SK-N-SH (cell line): ENCODE results near the gene BMAL1. TPM values are rescaled to one million over a fixed set of nuclear protein-coding genes. Genes with fewer than 3 reads are reported as not detected.
A peak's percentile ranks its signal among the peaks of the same experiment; 100 is the strongest.

Source experiments
- CTCF ChIA-PET: fragments of 300-600, 350-600 bp; formaldehyde crosslinking; extraction: SDS; loops from one replicate; lab custom pipeline; 2021; lab: Yijun Ruan, JAX
- POLR2A ChIA-PET: fragments of 350-600 bp; sonication (Branson Sonifier 250); formaldehyde crosslinking; extraction: SDS; loops from one replicate; lab custom pipeline; 2020; ENCODE audit warnings: antibody characterized with exemption, inconsistent platforms; lab: Yijun Ruan, JAX
- DNase-seq: peaks from one replicate; pipeline ENCODE4 v3.0.0; 2012
- H2AFZ ChIP-seq: fragments of 200-600 bp; sonication (generic); 2 replicates; pipeline ENCODE4 v1.8.1; 2016; ENCODE audit warnings: antibody characterized with exemption, mild to moderate bottlenecking, low read depth
- H3F3A ChIP-seq: fragments of 200-600 bp; sonication (generic); replicated peaks from 2 replicates; pipeline ENCODE3; 2016; ENCODE audit warnings: antibody characterized with exemption, mild to moderate bottlenecking; ENCODE audit not compliant: insufficient read depth
- H3K27ac ChIP-seq, 2 experiments: fragments of 200-500 bp in 1 of 2; fragments of 200-600 bp in 1 of 2; sonication (Bioruptor generic) in 1 of 2; sonication (generic), shearing (Covaris generic) in 1 of 2; 2 replicates each; pipeline versions ENCODE4 v1.5.1 to v1.6.1; 2014 to 2016; ENCODE audit warnings: low read depth in 2 of 2, inconsistent platforms in 1 of 2, low read length in 1 of 2, mild to moderate bottlenecking in 1 of 2, mixed read lengths in 1 of 2
- H3K27me3 ChIP-seq: fragments of 200-600 bp; sonication (generic), shearing (Covaris generic); 2 replicates; pipeline ENCODE4 v1.6.1; 2016; ENCODE audit warnings: mixed run types; ENCODE audit not compliant: insufficient read depth
- H3K36me3 ChIP-seq, 2 experiments: fragments of 200-500 bp in 1 of 2; fragments of 200-600 bp in 1 of 2; sonication (Bioruptor generic) in 1 of 2; sonication (generic) in 1 of 2; replicated peaks in 1 of 2; 2 replicates each; pipeline versions ENCODE3 to v1.5.1; 2014 to 2016; ENCODE audit warnings: low read length in 1 of 2, mild to moderate bottlenecking in 1 of 2; ENCODE audit not compliant: insufficient read depth in 2 of 2, control insufficient read depth in 1 of 2
- H3K4me1 ChIP-seq, 2 experiments: fragments of 200-500 bp in 1 of 2; fragments of 200-600 bp in 1 of 2; sonication (Bioruptor generic) in 1 of 2; sonication (generic), shearing (Covaris generic) in 1 of 2; 2 replicates each; pipeline versions ENCODE4 v1.5.1 to v1.6.1; 2014 to 2016; ENCODE audit warnings: low read depth in 1 of 2, low read length in 1 of 2, mixed run types in 1 of 2; ENCODE audit not compliant: insufficient read depth in 2 of 2, control insufficient read depth in 1 of 2
- H3K4me2 ChIP-seq: fragments of 200-600 bp; sonication (generic), shearing (Covaris generic); 2 replicates; pipeline ENCODE4 v1.6.1; 2017; ENCODE audit warnings: mixed run types
- H3K4me3 ChIP-seq, 2 experiments: fragments of 200-500 bp in 1 of 2; fragments of 200-600 bp in 1 of 2; sonication (Bioruptor generic) in 1 of 2; sonication (generic), shearing (Covaris generic) in 1 of 2; 2 replicates each; pipeline versions ENCODE4 v1.5.1 to v1.8.1; 2014 to 2016; ENCODE audit warnings: low read depth in 2 of 2, inconsistent platforms in 1 of 2, low read length in 1 of 2, mild to moderate bottlenecking in 1 of 2, mixed read lengths in 1 of 2, moderate library complexity in 1 of 2
- H3K79me2 ChIP-seq: fragments of 200-600 bp; sonication (generic); 2 replicates; pipeline ENCODE4 v1.8.1; 2017; ENCODE audit warnings: mild to moderate bottlenecking; ENCODE audit not compliant: insufficient read depth
- H3K9ac ChIP-seq: fragments of 200-600 bp; sonication (generic); 2 replicates; pipeline ENCODE4 v1.6.1; 2017; ENCODE audit warnings: mixed run types
- H3K9me2 ChIP-seq: fragments of 200-600 bp; sonication (generic); 2 replicates; pipeline ENCODE4 v1.6.1; 2017; ENCODE audit warnings: mixed run types
- H3K9me3 ChIP-seq: fragments of 200-600 bp; sonication (generic); 2 replicates; pipeline ENCODE4 v1.6.1; 2017; ENCODE audit warnings: mixed run types, mild to moderate bottlenecking, moderate library complexity
- H4K20me1 ChIP-seq: fragments of 200-600 bp; sonication (generic); 2 replicates; pipeline ENCODE4 v1.6.1; 2017; ENCODE audit warnings: mild to moderate bottlenecking, mixed run types; ENCODE audit not compliant: insufficient read depth
- CHD2 ChIP-seq: fragments of 150-350 bp; IDR thresholded peaks from 2 replicates; pipeline ENCODE4 v1.6.1; 2018; ENCODE audit warnings: low read length; ENCODE audit not compliant: partially characterized antibody
- EP300 ChIP-seq, 2 experiments: IDR thresholded peaks; 2 replicates each; pipeline versions ENCODE4 v1.4.0 to v1.6.1; 2012; ENCODE audit warnings: borderline replicate concordance in 1 of 2, low read depth in 1 of 2, low read length in 1 of 2
- FOSL2 ChIP-seq: IDR thresholded peaks from 2 replicates; pipeline ENCODE4 v1.4.0; 2012; ENCODE audit warnings: low read depth, mild to moderate bottlenecking, moderate library complexity, borderline replicate concordance
- FOXJ3 ChIP-seq: sonication (generic); formaldehyde crosslinking; IDR thresholded peaks from 2 replicates; pipeline ENCODE4 v1.5.1; 2020; ENCODE audit warnings: mild to moderate bottlenecking, missing genetic modification reagents
- GABPA ChIP-seq: IDR thresholded peaks from 2 replicates; pipeline ENCODE4 v1.4.0; 2012; ENCODE audit warnings: low read depth, mild to moderate bottlenecking
- JUND ChIP-seq: IDR thresholded peaks from 2 replicates; pipeline ENCODE4 v1.4.0; 2012
- NFIC ChIP-seq: IDR thresholded peaks from 2 replicates; pipeline ENCODE4 v1.4.0; 2012; ENCODE audit warnings: borderline replicate concordance
- POLR2AphosphoS5 ChIP-seq: IDR thresholded peaks from 2 replicates; pipeline ENCODE4 v1.6.1; 2012; ENCODE audit warnings: low read depth, low read length
- RCOR1 ChIP-seq: fragments of 150-350 bp; IDR thresholded peaks from 2 replicates; pipeline ENCODE4 v1.6.1; 2017; ENCODE audit warnings: antibody characterized with exemption, low read length
- RFX5 ChIP-seq: IDR thresholded peaks from 2 replicates; pipeline ENCODE4 v1.6.1; 2012; ENCODE audit warnings: mild to moderate bottlenecking, improper control_type of control experiment, low read length
- RXRA ChIP-seq: IDR thresholded peaks from 2 replicates; pipeline ENCODE4 v1.4.0; 2012; ENCODE audit warnings: low read depth, mild to moderate bottlenecking, borderline replicate concordance
- SMC3 ChIP-seq: IDR thresholded peaks from 2 replicates; pipeline ENCODE4 v1.6.1; 2012; ENCODE audit warnings: low read depth, low read length, improper control_type of control experiment
- TCF12 ChIP-seq: IDR thresholded peaks from 2 replicates; pipeline ENCODE4 v1.4.0; 2012
- TEAD4 ChIP-seq: IDR thresholded peaks from 2 replicates; pipeline ENCODE4 v1.4.0; 2012; ENCODE audit warnings: mild to moderate bottlenecking, borderline replicate concordance; ENCODE audit not compliant: insufficient read depth
- YY1 ChIP-seq: IDR thresholded peaks from 2 replicates; pipeline ENCODE4 v1.4.0; 2012; ENCODE audit warnings: low read depth, mild to moderate bottlenecking
- WGBS: methylation state at CpG from one replicate; pipeline ENCODE4 v1.1.6; 2017; ENCODE audit warnings: low lambda C conversion rate; 5-methylcytosine and 5-hydroxymethylcytosine counted together
- polyA plus RNA-seq, 3 experiments: library from polyadenylated mRNA; depleted of rRNA; stranded (reverse); fragments of >200 nt; gene quantifications; 2 replicates each; pipeline ENCODE4 v1.2.3, GENCODE V29; 2012
- TF ChIP-seq, protein P1 (sequence below): fragments of 150-350 bp; IDR thresholded peaks from 2 replicates; pipeline ENCODE4 v1.6.1; 2016; ENCODE audit warnings: mild to moderate bottlenecking, low read depth, low read length
- TF ChIP-seq, protein P2 (sequence below): IDR thresholded peaks from 2 replicates; pipeline ENCODE4; 2012
- TF ChIP-seq, protein P3 (sequence below): fragments of 150-350 bp; IDR thresholded peaks from 2 replicates; pipeline ENCODE4 v1.6.1; 2017; ENCODE audit warnings: antibody characterized with exemption, low read length, low read depth, borderline replicate concordance
- TF ChIP-seq, protein P4 (sequence below): IDR thresholded peaks from 2 replicates; pipeline ENCODE4 v1.4.0; 2012; ENCODE audit warnings: low read depth, borderline replicate concordance

The BMAL1 gene
- polyA plus RNA-seq, 1 of the 3 experiments (the other 2 are of a cell fraction), result 6.5 TPM

DNA sequence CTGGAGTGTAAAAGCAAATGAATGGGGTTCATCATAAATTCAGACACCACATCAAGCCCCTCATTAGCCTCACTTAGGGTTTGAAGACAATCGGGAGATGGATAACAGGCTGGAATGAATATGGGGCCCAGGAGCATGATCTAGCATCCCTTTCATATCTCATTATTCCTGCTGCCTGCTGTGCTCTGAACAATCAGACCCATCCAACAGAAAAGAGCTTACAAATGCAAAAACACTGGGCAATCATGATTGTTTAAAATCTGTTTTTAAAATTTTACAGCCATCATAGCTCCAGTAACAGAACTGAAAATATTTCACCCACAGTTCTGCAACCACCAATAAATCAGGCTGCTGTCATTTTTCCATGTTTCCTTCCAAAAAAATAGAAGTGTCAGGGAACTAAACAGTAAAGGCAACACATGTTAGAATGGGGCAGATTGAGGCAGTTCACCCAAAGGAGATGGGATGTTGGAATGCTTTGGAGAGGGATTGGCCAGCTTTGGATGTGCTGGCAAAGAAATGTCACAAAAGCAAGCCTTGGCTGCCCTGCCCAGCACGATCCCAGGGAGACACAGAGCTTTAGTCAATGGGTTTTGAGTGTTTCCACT is 47.8 kb upstream of the BMAL1 start:
- TF ChIP-seq FOSL2 (no peak), JUND (no peak), CHD2 (no peak), TEAD4 (no peak), EP300 (IDR thresholded peaks at IDR 0.05; ENCODE audit: borderline replicate concordance in 1 of 2, low read depth in 1 of 2, low read length in 1 of 2) (no peak)
- TF ChIP-seq, protein P1, sequence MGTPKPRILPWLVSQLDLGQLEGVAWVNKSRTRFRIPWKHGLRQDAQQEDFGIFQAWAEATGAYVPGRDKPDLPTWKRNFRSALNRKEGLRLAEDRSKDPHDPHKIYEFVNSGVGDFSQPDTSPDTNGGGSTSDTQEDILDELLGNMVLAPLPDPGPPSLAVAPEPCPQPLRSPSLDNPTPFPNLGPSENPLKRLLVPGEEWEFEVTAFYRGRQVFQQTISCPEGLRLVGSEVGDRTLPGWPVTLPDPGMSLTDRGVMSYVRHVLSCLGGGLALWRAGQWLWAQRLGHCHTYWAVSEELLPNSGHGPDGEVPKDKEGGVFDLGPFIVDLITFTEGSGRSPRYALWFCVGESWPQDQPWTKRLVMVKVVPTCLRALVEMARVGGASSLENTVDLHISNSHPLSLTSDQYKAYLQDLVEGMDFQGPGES, result no peak
- TF ChIP-seq, protein P2, sequence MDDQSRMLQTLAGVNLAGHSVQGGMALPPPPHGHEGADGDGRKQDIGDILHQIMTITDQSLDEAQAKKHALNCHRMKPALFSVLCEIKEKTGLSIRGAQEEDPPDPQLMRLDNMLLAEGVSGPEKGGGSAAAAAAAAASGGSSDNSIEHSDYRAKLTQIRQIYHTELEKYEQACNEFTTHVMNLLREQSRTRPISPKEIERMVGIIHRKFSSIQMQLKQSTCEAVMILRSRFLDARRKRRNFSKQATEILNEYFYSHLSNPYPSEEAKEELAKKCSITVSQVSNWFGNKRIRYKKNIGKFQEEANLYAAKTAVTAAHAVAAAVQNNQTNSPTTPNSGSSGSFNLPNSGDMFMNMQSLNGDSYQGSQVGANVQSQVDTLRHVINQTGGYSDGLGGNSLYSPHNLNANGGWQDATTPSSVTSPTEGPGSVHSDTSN, result peak; percentile 36; the same call in 1 of the 2 replicates
- H3K9ac ChIP-seq, result no peak overlapping the region
- H4K20me1 ChIP-seq, result no peaks in the 10 kb centered on the region
- CTCF ChIA-PET, result interaction anchor here (0.9 to 4.5 kb wide), 3 partner anchors 9 to 50 kb away, joined by 3 to 19 read pairs (median 19); no protein-coding TSS in a partner anchor
- H3K9me2 ChIP-seq, result no peaks in the 10 kb centered on the region
- H3K36me3 ChIP-seq, result no peaks in the 10 kb centered on the region
- no peak for DNase-seq
- H3K4me3 ChIP-seq, result no peak overlapping the region
- peaks cover 0 to 3% of the 10 kb centered on the region in 2 experiments; a peak in 1 of 4 replicates for H3K4me1 ChIP-seq
- H3K79me2 ChIP-seq, result no peaks in the 10 kb centered on the region
- POLR2A ChIA-PET, result no interaction called here
- H3K4me2 ChIP-seq, result no peak overlapping the region
- no peaks in the 10 kb centered on the region for H3K27me3 ChIP-seq
- H3K9me3 ChIP-seq, result no peaks in the 10 kb centered on the region
- H3K27ac ChIP-seq, result no peak overlapping the region; a peak in 1 of 4 replicates
- 94% methylated on average over 2 of the region's 2 CpGs for WGBS
- 0 out of 2 replicates have a peak overlapping the region, but pooled peaks have one; percentile 59 for H2AFZ ChIP-seq
- H3F3A ChIP-seq, result peaks cover 15% of the 10 kb centered on the region

DNA sequence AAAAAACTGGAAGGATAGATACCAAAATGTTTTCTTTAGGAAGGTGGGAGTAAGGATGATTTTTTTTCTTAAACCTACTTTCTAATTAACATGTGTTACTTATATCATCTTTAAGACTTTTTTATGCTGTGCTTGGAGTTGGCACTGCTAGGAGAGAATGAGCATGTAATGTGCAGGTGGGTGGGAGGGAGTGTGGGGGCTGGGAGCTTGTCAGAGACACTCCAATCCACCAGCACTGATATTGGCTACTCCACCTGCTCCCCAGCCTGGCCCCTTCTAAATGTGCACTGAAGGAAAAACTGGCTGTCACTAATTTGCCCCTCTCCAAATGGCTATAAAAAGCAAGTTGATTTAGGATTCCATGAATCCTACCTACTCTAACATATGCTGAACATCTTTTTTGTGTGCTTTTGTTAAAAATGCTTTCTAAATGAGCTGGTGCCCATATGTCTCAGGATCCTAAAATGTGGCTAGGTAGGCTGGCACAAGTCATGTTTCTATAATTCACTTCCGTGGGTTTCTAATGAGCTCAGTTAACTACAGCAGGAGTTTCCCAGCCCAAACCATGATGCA is 44.3 kb upstream of the BMAL1 start:
- no peaks in the 10 kb centered on the region for H3K9me3 ChIP-seq
- WGBS, result 69% methylated on average over 1 of the region's 1 CpG
- H3F3A ChIP-seq, result peaks cover 19% of the 10 kb centered on the region
- no peak for DNase-seq
- TF ChIP-seq FOXJ3 (no peak), RFX5 (no peak), YY1 (no peak), NFIC (no peak), GABPA (no peak), RXRA (no peak), RCOR1 (no peak), POLR2AphosphoS5 (no peak), SMC3 (no peak), TCF12 (no peak)
- TF ChIP-seq, protein P3, sequence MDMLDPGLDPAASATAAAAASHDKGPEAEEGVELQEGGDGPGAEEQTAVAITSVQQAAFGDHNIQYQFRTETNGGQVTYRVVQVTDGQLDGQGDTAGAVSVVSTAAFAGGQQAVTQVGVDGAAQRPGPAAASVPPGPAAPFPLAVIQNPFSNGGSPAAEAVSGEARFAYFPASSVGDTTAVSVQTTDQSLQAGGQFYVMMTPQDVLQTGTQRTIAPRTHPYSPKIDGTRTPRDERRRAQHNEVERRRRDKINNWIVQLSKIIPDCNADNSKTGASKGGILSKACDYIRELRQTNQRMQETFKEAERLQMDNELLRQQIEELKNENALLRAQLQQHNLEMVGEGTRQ, result no peak
- TF ChIP-seq, protein P4, sequence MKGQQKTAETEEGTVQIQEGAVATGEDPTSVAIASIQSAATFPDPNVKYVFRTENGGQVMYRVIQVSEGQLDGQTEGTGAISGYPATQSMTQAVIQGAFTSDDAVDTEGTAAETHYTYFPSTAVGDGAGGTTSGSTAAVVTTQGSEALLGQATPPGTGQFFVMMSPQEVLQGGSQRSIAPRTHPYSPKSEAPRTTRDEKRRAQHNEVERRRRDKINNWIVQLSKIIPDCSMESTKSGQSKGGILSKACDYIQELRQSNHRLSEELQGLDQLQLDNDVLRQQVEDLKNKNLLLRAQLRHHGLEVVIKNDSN, result no peak
- H3K4me3 ChIP-seq, result no peak overlapping the region
- H3K4me2 ChIP-seq, result no peak overlapping the region
- no peaks in the 10 kb centered on the region for H3K79me2 ChIP-seq
- no peaks in the 10 kb centered on the region for H3K27me3 ChIP-seq
- no peak overlapping the region for H3K27ac ChIP-seq
- H3K36me3 ChIP-seq, result no peaks in the 10 kb centered on the region
- H3K9me2 ChIP-seq, result no peaks in the 10 kb centered on the region
- no peaks in the 10 kb centered on the region for H4K20me1 ChIP-seq
- no peak overlapping the region for H3K9ac ChIP-seq
- ChIA-PET POLR2A (no interaction called here), CTCF (interaction anchor here (1.0 to 4.5 kb wide), 3 partner anchors 22 to 233 kb away, joined by 3 to 19 read pairs (median 3); no protein-coding TSS in a partner anchor)
- peaks cover 0 to 3% of the 10 kb centered on the region in 2 experiments; a peak in 1 of 4 replicates for H3K4me1 ChIP-seq
- H2AFZ ChIP-seq, result no peak overlapping the region
